GM12874 (cell line): ENCODE results near the gene CDRT4.

Experiments used
- TF ChIP-seq, protein P1 (sequence below): IDR thresholded peaks from 2 replicates; pipeline ENCODE4 v1.5.1; 2011; ENCODE audit warnings: low read depth, mild to moderate bottlenecking, control low read depth, low read length, moderate library complexity; ENCODE audit not compliant: insufficient read depth

Gene CDRT4

DNA sequence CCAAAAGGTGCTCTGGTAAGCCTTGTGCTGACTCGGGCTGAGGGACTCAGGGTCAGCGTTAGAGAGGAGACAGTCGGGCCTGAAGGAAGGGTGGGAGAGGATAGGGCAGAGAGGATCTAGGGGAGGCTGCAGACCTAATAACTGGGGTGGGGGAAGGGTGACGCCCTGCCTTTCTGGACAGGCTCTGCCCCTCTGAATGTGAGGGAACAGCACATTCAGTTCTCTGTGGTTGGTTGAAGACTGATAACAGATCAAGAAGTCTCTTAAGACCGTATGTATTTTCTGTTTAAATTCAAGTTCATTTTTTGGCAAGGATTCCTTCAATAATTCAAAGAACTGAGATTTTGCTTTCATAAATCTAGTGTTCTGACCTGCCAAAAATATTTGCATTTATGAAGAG lies 69.8 kb downstream of the CDRT4 start:
- TF ChIP-seq, protein P1, sequence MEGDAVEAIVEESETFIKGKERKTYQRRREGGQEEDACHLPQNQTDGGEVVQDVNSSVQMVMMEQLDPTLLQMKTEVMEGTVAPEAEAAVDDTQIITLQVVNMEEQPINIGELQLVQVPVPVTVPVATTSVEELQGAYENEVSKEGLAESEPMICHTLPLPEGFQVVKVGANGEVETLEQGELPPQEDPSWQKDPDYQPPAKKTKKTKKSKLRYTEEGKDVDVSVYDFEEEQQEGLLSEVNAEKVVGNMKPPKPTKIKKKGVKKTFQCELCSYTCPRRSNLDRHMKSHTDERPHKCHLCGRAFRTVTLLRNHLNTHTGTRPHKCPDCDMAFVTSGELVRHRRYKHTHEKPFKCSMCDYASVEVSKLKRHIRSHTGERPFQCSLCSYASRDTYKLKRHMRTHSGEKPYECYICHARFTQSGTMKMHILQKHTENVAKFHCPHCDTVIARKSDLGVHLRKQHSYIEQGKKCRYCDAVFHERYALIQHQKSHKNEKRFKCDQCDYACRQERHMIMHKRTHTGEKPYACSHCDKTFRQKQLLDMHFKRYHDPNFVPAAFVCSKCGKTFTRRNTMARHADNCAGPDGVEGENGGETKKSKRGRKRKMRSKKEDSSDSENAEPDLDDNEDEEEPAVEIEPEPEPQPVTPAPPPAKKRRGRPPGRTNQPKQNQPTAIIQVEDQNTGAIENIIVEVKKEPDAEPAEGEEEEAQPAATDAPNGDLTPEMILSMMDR, result no peak

DNA sequence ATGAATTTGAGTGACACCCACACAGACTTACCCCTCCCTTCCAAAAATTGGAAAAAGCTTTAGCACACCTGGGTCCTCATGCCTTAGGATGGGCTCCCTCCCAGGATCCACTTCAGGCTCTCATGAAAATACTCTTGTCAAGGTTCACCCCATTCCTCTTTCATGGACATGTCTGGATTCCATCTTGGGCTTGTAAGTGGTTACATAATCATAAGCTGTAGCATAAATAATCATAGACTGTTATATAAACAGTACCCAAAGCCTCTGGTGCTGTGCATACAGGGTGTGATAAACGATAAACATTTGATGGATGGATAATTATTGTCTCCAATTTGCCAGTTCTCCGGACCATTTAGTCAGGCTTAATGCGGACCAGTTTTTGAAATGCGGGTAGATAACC lies 72.3 kb downstream of the CDRT4 start:
- TF ChIP-seq, protein P1, result no peak

DNA sequence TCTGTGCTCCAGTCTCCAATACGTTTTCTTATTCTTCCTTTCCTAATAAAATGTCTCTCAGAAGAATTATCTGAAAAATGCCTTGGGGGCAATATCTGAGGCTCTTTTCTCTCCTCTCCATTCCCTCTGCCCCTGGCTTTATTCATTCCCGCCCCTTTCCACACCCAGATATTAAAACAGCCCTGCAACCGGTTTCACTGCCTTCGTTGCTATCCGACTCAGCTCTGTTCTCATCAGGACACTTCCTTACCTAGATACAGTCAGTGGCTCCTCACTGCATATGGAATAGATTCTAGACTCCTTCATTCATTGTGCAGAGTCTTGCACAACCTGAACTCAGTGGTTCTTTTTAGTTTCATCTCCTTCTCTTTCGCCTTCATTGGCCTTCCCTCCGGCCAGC lies 74.0 kb downstream of the CDRT4 start:
- TF ChIP-seq, protein P1, result no peak

DNA sequence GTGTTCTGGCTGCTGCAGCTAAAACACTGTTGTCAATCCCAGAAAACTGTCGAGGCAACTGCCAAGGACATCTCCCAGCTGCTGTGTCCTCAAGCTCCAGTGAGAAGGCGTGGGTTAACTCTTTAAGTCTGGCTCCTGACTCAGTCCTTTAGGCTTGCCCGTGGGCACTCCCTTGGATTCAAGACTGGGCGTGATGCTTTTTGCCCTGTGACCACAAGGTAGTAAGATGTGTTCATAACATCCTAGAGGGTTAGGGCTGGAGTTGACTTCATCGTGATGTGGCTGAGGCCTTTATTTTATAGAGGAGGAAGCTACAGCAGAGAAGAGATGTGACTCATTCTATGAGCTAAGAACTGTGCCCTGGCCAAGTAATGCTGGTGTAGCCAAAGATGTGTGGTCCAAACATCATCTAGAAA lies 75.1 kb downstream of the CDRT4 start:
- TF ChIP-seq, protein P1, result no peak

DNA sequence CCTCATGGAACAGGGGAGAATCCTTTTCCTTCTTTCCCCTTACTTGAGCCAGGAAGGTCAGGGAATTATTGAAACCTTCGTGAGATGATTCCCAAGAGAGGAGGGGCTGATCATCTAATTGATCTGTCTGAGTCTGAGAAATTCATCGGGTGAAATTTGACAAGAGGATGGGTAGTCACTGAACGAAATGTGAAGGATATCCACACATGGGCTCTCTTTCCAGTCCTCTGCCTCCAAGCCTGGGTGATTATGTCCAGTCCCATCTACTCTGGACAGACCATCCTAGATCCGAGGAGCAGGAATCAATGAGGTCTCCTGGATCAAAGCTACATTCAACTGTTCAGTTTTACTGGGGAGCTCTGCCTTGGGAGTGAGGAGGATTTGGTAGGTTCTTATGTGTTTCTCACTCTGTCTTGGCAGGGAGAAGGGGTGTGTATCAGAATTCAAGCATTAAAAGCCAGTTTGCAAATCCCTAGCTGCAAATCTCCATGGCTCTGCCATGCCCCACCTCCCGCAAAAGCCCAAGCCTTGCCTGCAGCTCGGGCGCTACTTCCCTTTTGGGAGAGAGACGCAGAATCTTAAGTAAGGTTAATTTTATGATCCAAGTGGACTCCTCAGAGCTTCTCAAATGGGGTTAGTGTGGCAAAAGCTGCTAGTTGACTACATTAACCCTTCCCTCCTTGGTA lies 78.9 kb downstream of the CDRT4 start:
- TF ChIP-seq, protein P1, result no peak

DNA sequence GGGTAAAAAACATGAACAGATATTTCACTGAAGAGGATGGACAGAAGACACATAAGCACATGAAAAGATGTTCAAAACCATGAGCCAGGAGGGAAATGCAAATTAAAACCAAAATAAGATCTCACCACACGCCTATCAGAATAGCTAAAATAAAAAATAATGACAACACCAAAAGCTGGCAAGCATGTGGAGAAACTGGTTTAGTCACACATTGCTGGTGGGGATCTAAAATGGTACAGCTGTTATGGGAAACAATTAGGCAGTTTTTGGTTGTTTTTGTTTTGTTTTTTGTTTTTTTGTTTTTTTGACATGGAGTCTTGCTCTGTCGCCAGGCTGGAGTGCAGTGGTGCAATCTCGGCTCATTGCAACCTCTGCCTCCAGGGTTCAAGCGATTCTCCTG lies 81.3 kb downstream of the CDRT4 start:
- TF ChIP-seq, protein P1, result no peak
